Cardiac muscle cell (in vitro differentiated cells and primary cell): ENCODE data around the gene FAM222A. TPM values are rescaled to one million over a fixed set of nuclear protein-coding genes. Genes with fewer than 3 reads are reported as not detected.

Source experiments
- DNase-seq, 2 donors: peaks; one replicate each; pipeline versions ENCODE4 v3.0.0 to v3.0.0-alpha.2; 2010 to 2017; ENCODE audit warnings: low read depth in 1 of 2, low spot score in 1 of 2
- H3K27ac ChIP-seq: fragments of 200-600 bp; sonication (generic); 2 replicates; pipeline ENCODE4 v1.5.1; 2016
- H3K27me3 ChIP-seq: fragments of 200-600 bp; sonication (generic); 2 replicates; pipeline ENCODE4 v1.6.0; 2016; ENCODE audit warnings: control low read depth
- H3K36me3 ChIP-seq: fragments of 200-600 bp; sonication (generic); 2 replicates; pipeline ENCODE4 v1.5.1; 2016; ENCODE audit warnings: control low read depth
- H3K4me1 ChIP-seq: fragments of 200-600 bp; sonication (generic); 2 replicates; pipeline ENCODE4 v1.8.1; 2017; ENCODE audit warnings: low read depth, mild to moderate bottlenecking, mixed run types
- H3K4me3 ChIP-seq: fragments of 200-600 bp; sonication (generic); 2 replicates; pipeline ENCODE4 v1.5.1; 2016; ENCODE audit warnings: mild to moderate bottlenecking
- H3K9me3 ChIP-seq: fragments of 200-600 bp; sonication (generic); 2 replicates; pipeline ENCODE4 v1.5.1; 2017; ENCODE audit warnings: low read depth, mild to moderate bottlenecking, control low read depth
- polyA plus RNA-seq: library from polyadenylated mRNA; unstranded; fragments of >200 nt; fragmentation: Nextera tagmentation; extraction: Ambion mirVana; gene quantifications from 2 replicates; pipeline ENCODE4 v1.2.1, GENCODE V29; 2016
- total RNA-seq: library from RNA; depleted of rRNA; stranded (reverse); fragments of >200 nt; gene quantifications from 2 replicates; pipeline ENCODE4 v1.2.3, GENCODE V29; 2016
- TF ChIP-seq, protein P1 (sequence below): IDR thresholded peaks from 2 replicates; pipeline ENCODE4 v1.5.1; 2012; ENCODE audit warnings: low read depth, mild to moderate bottlenecking, low read length

FAM222A gene
- total and polyA plus RNA-seq, 2 experiments from 2014 or later, result 25.4 to 42.9 TPM

DNA sequence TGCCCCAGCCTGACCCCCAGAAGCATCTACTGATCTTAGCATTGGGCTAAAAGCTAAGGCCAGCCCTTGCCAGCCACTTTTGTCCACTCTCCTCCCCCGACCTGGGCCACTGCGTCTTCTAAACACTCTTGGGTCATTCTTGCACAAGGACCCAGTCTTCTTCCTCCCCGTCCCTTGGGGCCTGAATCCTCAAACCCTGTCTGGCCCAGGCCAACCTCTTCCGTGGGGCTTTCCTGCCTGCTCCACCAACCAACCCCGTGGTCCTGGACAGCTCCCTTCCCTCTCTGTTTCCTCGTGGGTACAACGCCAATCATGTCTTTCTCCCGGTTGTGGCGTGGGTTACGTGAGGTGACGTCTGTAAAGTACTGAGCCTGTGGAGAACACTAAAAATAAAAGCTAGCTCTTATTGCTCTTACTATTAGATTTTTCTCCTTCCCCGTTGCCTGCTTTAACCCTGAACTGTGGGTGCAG is 21.5 kb downstream of the FAM222A start:
- Histone ChIP-seq H3K4me1 (peaks cover 23% of the 10 kb centered on the region), H3K9me3 (no peaks in the 10 kb centered on the region), H3K27me3 (no peaks in the 10 kb centered on the region), H3K36me3 (no peaks in the 10 kb centered on the region), H3K4me3 (no peak overlapping the region), H3K27ac (no peak overlapping the region)
- DNase-seq, result no peak
- TF ChIP-seq, protein P1, sequence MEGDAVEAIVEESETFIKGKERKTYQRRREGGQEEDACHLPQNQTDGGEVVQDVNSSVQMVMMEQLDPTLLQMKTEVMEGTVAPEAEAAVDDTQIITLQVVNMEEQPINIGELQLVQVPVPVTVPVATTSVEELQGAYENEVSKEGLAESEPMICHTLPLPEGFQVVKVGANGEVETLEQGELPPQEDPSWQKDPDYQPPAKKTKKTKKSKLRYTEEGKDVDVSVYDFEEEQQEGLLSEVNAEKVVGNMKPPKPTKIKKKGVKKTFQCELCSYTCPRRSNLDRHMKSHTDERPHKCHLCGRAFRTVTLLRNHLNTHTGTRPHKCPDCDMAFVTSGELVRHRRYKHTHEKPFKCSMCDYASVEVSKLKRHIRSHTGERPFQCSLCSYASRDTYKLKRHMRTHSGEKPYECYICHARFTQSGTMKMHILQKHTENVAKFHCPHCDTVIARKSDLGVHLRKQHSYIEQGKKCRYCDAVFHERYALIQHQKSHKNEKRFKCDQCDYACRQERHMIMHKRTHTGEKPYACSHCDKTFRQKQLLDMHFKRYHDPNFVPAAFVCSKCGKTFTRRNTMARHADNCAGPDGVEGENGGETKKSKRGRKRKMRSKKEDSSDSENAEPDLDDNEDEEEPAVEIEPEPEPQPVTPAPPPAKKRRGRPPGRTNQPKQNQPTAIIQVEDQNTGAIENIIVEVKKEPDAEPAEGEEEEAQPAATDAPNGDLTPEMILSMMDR, result no peak

DNA sequence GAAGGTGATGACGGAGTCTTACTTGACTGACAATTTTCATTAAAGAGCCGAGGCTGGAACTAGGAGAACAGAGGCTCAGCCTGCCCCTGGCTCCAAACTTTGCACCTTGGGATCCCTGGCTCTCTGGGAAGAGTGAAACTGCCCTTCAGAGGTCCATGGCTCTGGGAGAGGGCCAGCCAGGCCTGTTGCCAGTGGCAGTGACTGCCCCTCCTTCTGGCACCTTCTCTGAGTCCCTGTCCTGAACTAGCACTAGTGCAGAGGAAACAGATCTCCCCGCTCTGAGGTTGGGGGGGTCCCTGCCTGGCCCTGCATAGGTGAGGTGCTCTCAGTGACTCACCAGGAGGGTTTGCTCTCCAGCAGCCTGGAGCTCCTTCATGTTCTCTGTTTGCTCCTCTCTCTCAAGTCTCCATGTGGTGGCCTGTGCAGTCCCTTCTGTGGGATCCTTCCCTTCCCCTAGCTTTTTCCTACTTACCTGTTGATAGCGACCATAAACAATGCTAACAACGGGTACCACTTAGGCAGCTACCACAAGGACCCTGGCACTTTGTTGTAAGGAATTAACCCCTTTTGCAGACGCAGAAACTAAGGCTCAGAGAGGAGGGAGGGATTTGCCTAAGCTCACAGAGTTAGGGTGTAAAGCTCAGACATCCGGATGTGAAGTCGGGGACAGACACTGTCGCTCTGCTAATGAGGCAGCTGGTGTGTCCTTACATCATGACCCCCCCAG is 22.4 kb downstream of the FAM222A start:
- H3K36me3 ChIP-seq, result no peaks in the 10 kb centered on the region
- H3K4me1 ChIP-seq, result peaks cover 30% of the 10 kb centered on the region
- no peaks in the 10 kb centered on the region for H3K27me3 ChIP-seq
- H3K27ac ChIP-seq, result no peak overlapping the region
- TF ChIP-seq, protein P1, result no peak
- no peak overlapping the region for H3K4me3 ChIP-seq
- H3K9me3 ChIP-seq, result no peaks in the 10 kb centered on the region
- no peak for DNase-seq

DNA sequence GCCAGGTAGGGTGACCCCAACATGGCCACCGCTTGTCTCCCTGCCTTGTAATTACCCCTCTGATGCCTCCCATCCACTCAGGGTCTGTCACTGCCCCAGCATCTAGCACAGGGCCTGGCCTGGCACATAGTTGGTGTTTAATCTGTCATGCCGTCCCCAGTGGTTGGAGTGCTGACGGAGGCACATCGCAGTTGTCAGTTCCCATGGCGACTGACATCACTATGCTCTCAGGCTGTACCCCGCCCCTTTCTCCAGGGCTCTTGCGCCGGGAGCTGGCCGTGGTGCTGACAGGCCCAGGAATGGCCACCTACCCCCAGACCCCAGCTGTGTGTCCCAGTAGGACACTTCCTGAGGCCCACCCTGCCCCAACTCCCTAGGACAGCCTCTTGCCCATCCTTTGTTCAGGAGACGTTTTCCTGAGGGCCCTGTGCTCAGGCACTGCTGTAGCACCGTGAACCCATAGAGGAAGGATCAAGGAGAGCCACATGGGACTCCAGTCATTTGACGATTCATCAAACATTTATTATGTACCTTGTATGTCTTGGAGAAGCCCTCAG is 23.0 kb downstream of the FAM222A start:
- Histone ChIP-seq H3K36me3 (no peaks in the 10 kb centered on the region), H3K4me1 (peaks cover 30% of the 10 kb centered on the region), H3K4me3 (no peak overlapping the region), H3K9me3 (no peaks in the 10 kb centered on the region), H3K27ac (no peak overlapping the region), H3K27me3 (no peaks in the 10 kb centered on the region)
- TF ChIP-seq, protein P1, result no peak
- peak; percentile 72 to 91 for DNase-seq

DNA sequence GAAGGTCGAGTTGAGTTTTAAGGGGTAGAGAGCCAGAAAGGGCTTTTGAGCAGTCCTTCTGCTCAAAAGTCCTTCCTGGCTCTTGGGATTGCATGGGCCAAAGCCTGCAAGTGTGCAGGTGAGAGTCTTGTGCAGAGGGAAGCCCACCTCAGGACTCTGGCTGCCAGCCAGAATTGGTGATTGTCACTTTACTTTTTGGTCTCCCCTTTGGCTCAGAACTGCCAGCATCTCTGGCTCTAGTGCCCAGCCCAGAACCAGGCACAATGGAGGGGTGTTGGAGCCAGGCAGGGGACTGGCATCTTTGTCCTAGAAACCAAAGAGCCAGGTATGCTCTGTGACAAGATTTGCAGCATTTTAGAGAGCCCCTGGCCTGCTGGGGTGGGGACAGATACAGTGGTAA is 23.5 kb downstream of the FAM222A start:
- Histone ChIP-seq H3K9me3 (no peaks in the 10 kb centered on the region), H3K27ac (no peak overlapping the region), H3K36me3 (no peaks in the 10 kb centered on the region), H3K27me3 (no peaks in the 10 kb centered on the region), H3K4me1 (peaks cover 35% of the 10 kb centered on the region), H3K4me3 (no peak overlapping the region)
- TF ChIP-seq, protein P1, result no peak
- DNase-seq, result no peak

DNA sequence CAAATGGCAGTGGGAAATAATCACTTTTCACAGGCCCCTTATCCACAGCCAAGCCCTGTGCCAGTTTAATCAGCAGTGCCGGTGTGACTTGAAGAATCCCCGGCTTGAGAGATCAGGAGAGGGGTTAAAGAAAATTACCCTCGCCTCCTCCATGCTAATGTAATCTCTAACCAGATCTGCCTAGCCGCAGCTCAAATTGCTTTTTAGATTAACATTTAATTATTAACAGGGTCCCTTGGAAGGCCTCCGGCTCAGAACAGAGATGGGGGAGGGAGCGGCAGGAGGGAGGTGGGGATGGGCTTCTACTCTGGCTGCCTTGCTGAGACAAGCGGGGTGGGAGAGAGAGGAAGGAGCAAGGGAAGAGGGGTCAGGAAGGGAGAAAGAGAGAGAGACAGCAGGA is 24.0 kb downstream of the FAM222A start:
- no peak for DNase-seq
- no peaks in the 10 kb centered on the region for H3K27me3 ChIP-seq
- no peaks in the 10 kb centered on the region for H3K9me3 ChIP-seq
- peaks cover 40% of the 10 kb centered on the region for H3K4me1 ChIP-seq
- H3K27ac ChIP-seq, result no peak overlapping the region
- TF ChIP-seq, protein P1, result no peak
- no peak overlapping the region for H3K4me3 ChIP-seq
- H3K36me3 ChIP-seq, result no peaks in the 10 kb centered on the region
